K562 treated with DMSO at 1 percent for 48 hours (cell line): ENCODE measurements around the gene CDKN2C. TPM values are rescaled to one million over a fixed set of nuclear protein-coding genes. Genes with fewer than 3 reads are reported as not detected.

ENCODE experiments used
- total RNA-seq: library from RNA; unstranded; fragments of 300-600 nt; gene quantifications from 2 replicates; pipeline ENCODE4 v1.2.3, GENCODE V29; 2022; ENCODE audit warnings: low replicate concordance; ENCODE audit errors: extremely low read depth

Gene CDKN2C
- not detected in 2 replicates for total RNA-seq

DNA sequence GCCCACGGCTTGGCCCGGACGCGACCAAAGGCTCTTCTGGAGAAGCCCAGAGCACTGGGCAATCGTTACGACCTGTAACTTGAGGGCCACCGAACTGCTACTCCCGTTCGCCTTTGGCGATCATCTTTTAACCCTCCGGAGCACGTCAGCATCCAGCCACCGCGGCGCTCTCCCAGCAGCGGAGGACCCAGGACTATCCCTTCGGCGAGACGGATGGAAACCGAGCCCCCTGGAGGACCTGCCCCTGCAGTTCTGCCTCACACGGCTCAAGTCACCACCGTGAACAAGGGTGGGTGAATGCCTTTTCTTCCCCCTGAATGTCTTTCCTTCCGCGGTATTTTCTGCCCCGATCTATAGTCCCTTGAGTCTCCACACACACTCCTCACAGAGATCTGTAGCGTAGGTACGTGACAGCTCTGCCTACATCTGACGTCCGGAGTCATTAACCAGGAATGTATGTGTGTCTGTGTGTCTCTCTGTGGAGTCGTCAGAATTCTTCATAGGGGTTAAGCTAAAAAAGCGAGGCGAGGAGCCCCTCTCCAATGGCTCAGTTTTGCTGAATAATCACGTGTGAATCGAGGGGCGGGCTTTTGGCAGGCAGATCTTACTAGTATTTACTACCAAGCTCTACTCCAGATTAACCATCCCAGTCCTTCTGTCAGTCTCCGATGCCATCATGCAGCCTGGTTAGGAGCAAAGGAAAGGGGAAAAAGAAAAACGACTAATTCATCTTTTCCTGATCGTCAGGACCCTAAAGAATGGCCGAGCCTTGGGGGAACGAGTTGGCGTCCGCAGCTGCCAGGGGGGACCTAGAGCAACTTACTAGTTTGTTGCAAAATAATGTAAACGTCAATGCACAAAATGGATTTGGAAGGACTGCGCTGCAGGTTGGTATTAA is at the start of gene CDKN2C:
Gene CDKN2C (plus strand): TSS at position 635 of the 898 bp plus-strand sequence. CDS start 124 bp downstream, at position 759.

DNA sequence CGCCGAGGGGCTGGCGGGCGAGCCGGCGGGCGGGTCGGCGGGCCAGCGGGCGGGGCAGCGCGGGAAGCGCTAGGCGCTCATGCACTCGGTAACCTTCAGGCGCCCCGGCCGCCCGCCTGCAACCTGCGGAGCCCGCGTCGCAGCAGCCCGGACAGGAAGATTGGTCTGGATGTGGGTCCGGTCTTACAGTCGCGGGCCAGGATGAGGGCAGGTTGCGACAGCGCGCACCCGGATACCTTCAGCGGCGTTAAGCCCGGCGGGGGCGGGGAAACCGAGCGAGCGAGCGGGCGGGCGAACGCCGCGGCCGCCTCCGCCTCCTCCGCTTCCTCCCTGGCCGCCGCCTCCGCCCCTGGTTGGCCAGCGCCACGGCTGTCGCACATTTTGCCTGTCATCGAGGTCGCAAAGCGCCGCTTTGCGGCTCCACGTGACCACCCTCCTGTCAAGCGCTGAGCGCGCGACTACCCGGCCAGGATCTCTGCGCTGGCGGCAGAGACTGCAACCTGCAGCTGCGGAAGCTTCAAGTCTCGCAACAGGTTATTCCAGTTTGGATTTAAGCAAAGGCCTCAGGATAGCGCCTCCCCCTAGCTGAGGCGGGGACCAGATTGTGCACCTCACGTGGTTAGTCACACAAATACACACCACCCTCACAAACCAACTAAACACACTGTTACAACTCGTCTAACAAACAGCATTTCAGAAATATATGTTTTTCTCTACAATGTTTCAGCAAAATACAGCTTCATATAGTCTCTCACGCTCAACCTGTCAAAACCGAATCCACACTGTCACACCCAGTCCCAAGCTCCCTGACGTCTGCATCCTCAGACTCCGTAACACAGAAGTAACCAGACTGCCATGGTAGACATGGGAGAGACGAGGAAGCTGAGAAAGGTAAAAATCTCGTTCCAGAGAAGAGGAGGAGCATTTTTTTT is 9.9 kb upstream of the CDKN2C start, which contains the start of gene FAF1:
Gene FAF1 (minus strand): TSS at position 355 of the 932 bp plus-strand sequence. CDS start 456 bp downstream, outside the sequence.

Other genes with a start within 250 kb of the CDKN2C start
- gene FAF1, start 10.0 kb upstream of the CDKN2C start, total RNA-seq = not detected in 2 replicates
- gene C1orf185, start 132.0 kb downstream of the CDKN2C start, total RNA-seq = not detected in 2 replicates